GM18508 (cell line): ENCODE data around the gene MYLK2.

Experiments used
- ATAC-seq: cut with Tn5 transposase; IDR thresholded peaks from one replicate; pipeline ENCODE4 v1.9.1; 2021; ENCODE audit warnings: moderate number of reproducible peaks; ENCODE audit not compliant: insufficient read depth, unreplicated experiment

MYLK2 gene

GRCh38 chr20:31868853-31869672 lies 49.9 kb downstream of the MYLK2 start:
- ATAC-seq, result no peak

GRCh38 chr20:31869673-31869941 lies 50.5 kb downstream of the MYLK2 start:
- ATAC-seq, result no peak

GRCh38 chr20:31869942-31870725 lies 51.0 kb downstream of the MYLK2 start, which contains the start of the genes DUSP15 and TTLL9:
DUSP15 (minus strand) TSS chr20:31870527; CDS start chr20:31870337, 190 bp downstream.
TTLL9 (plus strand) TSS chr20:31870634; CDS start chr20:31871127, 493 bp downstream.
- no peak for ATAC-seq

- ATAC-seq, result no peak
Observed at GRCh38 chr20:31870726-31871617, 51.8 kb downstream of the MYLK2 start.

GRCh38 chr20:31871618-31871954 lies 52.4 kb downstream of the MYLK2 start:
- no peak for ATAC-seq

GRCh38 chr20:31872406-31872805 lies 53.2 kb downstream of the MYLK2 start:
- ATAC-seq, result no peak

- ATAC-seq, result no peak
Observed at GRCh38 chr20:31875671-31876070, 56.5 kb downstream of the MYLK2 start.

- ATAC-seq, result no peak
Observed at GRCh38 chr20:31877684-31878083, 58.5 kb downstream of the MYLK2 start.

- ATAC-seq, result no peak
Observed at GRCh38 chr20:31879143-31879987, 60.2 kb downstream of the MYLK2 start.

GRCh38 chr20:31881945-31882344 lies 62.8 kb downstream of the MYLK2 start:
- ATAC-seq, result no peak

GRCh38 chr20:31883829-31884228 lies 64.7 kb downstream of the MYLK2 start:
- no peak for ATAC-seq
